ENCODE data around the gene ADPGK.

Gene ADPGK

GRCh38 chr15:72787526-72787925, 4.0 kb upstream of the ADPGK start:
- no peak for DNase-seq

DNA sequence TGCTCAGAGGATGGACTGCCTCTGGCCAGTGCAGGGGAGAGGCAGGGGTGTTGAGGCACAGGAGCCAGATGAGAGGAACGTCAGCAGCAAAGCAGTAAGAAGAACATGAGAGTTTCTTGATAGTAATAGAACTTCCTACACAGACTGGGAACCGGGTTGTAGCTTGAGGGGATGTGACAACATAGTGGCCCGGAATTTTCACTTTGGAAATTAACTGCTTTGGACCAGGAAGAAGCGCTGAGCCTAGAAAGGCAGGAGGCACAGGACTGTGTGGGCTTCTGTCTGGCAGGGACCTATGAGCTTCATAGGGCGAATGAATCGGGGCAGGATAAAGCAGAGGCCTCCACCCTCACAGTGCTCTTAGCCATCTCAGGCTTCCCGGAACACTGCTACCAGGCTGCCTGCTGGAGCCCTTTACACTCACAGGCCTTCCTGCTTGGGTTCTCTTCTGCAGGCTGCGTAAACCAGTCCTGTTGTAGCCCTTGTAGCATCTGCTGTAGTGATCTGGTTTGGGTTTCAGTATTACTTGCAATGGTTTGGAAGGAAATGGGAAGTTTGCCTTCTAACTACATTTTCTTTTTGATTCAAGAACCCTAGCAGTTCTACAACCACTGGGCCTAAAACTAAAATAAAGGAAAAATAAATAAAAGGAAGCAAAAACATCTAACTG, 3.3 kb upstream of the ADPGK start:
- DNase-seq: peak; percentile 71

DNA sequence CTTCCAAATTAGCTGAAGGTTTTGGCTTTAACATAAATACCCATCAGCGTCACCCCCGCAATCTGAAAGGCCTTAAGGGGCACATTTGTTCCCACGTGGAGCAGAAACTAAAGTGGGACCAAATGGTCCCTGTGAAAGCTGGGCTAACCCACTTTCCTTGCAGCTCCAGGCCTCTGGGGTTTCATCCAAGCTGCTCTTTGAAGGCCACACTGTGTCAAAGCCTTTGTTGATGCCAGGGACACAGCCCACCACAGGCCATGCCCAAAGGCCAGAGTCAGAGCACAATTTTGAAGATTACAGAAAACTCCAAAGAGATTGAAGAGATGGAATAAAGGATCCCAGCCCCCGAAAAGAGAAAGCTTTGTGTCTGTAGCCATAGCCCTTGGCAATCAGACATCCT, 2.7 kb upstream of the ADPGK start:
- no peak for DNase-seq

DNA sequence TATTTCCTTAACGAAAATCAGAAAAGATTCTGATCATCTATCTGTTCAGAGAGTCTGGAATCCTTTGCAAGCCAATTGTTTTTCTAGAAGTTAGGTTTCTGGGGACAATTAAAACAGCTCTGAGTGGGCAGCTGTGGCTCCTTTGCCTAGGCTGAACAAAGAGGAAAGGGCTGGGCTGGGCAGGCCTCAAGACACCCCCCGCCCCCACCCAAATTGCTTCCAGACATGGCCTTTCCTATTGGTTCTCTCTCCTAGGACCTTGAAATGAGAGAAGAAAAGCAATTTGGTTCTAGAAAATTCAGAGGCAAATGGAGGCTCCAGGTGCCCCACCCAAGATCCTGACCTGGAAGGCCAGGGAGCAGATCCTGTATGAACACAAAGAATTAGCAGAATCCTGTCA, 2.3 kb upstream of the ADPGK start:
- DNase-seq: no peak

- peak; percentile 83 for DNase-seq
These were observed 1.9 kb upstream of the ADPGK start for GRCh38 chr15:72785432-72785831.

DNA sequence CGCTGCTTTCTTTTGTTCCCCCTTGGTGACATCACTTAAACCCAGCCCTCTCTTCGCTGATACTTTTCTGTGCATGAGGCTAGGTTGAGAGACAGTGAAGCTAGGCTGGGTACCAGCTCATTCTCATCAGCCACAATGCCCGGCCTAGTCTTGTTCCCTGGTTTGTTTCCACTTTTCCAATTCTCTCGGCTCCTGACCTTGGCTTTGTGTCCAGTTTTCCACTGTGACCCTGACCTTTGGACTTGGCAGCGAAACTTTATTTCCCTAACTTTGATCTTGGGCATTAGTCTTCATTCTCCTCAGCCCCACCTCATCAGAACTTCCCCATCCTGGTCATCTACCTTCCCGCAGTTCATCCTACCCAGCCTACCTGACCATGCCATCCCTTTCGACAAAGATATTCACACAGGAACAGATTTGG, 908 bp upstream of the ADPGK start:
- no peak for DNase-seq

DNA sequence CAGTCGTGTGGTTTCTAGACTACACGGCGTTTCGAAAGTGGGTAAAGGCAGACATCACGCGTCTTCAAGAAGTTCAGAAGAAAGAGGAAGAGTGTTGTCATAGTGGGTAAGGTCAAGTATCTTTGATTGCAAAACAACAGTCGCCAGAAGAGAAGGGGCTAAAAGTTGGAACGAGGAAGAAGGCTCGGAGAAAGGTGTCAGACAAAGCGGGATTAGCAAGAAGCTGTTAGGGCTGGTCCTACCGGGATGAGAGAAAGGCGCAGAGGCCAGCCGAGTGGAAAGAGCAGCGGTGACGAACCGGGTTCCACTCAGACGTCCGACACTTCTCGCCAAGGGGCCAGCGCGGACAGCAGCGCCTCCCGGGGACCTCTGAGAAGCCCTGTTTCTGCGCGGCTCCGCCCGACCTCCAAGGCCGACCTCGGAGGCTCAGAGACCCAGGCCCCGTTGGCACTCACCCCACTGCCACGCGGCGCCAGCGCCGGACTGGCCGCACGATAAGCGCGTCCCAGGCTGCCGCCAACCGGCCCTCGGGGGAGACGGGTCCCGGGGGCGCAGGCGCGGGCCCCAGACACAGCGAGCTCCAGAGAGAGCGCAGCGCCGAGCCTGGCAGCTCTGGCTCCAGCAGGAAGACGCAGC, 436 bp downstream of the ADPGK start:
- peak; percentile 62 for DNase-seq

DNA sequence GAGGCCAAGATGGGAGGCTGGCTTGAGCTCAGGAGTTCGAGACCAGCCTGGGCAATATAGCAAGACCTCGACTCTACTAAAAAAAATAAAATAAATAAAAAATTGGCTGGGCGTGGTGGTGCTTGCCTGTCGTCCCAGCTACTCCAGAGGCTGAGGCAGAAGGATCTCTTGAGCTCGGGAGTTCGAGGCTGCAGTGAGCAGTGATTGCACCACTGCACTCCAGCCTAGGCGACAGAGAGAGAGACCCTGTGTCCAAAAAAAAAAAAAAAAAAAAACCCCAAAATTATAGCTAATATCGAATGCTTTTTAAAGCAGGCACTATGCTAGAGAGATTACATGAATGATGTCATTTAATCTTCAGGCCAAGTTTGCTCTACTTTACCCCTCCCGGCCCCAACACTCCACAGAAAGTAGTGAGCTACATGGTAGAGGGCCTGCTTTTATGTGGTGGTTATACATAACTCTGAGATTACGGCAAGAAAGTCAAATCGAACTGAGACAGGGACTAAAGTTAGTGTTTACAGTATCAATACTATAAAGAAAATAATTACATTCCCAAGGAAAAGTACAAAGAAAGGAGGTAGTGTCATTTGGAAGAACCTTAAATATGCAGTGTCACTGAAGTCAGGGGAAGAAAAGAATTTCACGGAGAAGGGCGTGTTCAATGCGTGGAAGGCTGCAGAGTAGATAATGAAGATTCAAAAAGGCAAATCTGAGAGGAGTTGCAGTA, 1.1 kb downstream of the ADPGK start:
- no peak for DNase-seq

GRCh38 chr15:72781631-72782030, 1.9 kb downstream of the ADPGK start:
- no peak for DNase-seq

DNA sequence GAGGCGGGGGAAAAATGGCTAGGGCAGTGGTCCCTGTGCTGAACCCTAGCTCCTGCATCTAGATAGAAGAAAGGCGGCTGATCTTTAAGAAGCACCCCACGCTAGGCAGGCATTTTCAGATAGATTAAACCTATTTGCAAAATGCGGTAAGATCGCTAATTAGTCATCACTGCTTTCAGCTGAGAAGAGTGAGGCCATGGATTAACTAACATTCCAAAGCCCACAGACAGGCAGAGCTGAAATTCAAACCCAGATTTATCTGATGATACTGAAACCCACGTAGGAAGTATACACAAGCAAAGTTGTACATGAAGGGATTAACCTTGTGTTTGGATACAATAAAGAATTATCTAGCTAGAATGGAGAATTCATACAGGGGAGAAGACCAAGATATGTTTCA, 4.8 kb downstream of the ADPGK start:
- DNase-seq: no peak

GRCh38 chr15:72774696-72775383, 8.7 kb downstream of the ADPGK start:
- no peak for DNase-seq

DNA sequence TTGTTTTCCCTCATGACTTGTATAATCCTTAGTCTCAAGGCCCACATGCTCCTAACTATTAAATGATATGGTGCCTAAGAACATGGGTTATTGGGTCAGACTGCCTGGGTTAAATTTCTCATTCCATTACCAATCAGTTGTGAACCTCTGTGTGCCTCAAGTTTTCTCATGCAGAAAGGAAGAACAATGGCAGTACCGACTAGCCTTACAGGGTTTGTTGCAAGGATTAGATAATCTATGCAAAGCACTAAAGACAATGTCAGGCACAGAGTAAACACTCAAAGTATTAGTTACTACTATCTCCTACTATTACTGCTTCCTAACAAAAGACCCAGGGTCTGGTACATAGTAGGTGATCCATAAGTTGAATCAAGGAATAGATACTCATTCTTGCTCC, 12.2 kb downstream of the ADPGK start:
- no peak for DNase-seq

DNA sequence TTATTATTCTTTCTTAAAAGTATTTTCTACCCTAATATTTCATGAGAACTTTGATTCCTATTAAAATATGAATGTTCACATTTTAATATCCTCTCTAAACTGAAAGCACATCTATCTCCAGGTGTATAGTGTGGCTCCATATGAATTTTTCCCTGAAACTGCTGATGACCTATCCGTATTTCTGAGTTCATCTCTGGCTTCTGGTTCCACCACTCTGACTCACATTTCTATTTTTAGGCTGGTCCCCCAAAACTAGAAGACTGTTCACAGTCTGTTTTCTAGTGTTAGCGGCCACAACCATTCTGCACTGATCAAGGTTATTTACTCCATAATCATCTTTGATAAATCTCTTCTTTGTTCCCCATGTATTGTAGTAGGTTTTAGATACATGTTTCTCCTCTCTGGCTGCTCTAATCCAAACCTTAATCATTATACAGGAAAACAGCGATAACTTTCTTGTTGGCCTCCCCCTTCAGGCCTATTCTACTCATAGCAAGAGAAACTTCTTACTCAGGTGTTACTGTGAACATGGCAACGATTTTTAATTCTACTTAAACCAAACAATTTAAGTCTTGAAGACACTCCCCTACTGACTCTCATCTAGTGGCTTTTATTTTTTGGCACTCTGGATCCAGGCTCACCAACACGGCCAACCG, 12.8 kb downstream of the ADPGK start:
- DNase-seq: peak; percentile 63

- no peak for DNase-seq
These were observed 16.8 kb downstream of the ADPGK start for GRCh38 chr15:72766780-72767179.

GRCh38 chr15:72766025-72766424, 17.5 kb downstream of the ADPGK start:
- DNase-seq: no peak

DNA sequence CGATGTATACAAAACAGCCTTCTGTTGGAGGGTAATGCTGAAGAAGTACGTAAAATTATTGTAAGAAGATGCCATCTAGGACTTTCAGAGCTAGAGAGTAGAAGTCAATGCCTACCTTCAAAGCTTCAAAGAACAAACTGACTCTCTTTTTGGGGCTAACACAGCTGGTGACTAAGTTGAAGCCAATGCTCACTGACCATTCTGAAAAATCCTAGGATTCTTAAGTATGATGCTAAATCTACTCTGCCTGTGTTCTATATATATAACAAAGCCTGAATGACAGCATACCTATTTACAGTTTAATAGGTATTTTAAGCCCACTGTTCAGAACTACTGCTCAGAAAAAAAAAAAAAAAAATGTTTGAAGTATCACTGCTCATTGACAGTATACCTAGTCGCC, 18.9 kb downstream of the ADPGK start:
- no peak for DNase-seq

DNA sequence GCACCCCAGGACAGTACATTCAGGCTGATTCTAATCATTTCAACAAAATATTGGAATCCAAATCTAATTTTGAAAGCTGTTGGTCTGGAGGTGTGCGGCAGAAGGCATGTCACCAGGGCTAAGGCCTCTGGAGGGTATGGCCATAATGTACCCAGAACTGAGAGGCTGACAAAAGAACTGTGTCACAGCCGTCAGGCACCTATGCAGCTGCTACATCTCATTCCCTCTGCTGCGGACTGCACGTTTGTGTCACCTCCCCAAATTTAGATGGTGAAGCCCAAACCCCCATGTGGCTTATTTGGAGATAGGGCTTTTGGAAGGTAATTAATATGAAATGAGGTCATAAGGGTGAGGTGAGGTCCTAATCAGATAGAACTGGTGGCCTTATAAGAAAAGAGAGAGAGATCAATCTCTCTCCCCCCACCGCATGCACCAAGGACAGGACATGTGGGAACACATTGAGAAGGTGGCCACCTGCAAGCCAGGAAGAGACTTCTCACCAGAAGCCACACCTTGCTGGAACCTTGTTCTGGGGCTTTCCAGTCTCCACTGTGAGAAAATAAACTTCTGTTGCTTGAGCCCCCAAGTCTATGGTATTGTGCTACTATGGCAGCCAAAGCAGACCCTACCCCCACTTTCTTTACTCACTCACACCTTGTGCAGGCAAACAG, 22.8 kb downstream of the ADPGK start:
- no peak for DNase-seq

DNA sequence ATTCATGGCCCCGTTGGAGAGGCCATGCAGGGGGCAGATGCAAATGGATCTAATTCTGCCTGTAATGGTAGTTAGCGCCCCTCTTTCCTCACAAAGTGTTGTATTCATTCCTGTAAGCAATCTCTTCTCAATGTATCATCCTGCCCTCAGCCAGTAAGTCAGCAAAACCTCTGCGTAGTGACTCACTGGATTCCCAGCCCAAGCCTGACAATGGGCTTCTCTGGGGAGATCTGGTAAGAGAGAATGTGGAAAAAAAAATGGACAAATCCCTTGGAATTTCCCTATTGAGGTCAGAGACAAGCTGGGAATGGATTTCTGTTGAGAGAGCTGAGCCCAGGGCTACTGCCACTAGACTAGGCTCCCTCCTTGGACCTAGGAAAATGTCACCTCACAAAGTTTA, 25.4 kb downstream of the ADPGK start:
- no peak for DNase-seq

DNA sequence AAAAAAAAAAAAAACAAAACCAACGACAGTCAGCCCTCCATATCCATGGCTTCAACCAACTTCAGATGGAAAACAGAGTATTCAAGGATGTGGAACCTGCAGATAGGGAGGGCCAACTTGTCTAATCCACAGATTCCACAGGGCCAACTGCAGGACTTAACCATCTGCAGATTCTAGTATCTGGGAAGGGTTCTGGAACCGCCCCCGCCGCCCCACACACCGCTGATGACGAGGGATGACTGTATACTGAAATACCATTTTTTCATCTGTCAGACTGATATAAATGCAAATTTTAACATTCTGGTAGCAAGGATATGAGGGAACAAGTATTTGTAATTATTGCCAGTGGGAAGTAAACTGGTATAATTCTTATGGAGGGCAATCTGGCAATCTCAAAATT, 29.5 kb downstream of the ADPGK start:
- DNase-seq: no peak

GRCh38 chr15:72751751-72752455, 31.7 kb downstream of the ADPGK start:
- no peak for DNase-seq

- no peak for DNase-seq
These were observed 33.9 kb downstream of the ADPGK start for GRCh38 chr15:72749700-72750099.

DNA sequence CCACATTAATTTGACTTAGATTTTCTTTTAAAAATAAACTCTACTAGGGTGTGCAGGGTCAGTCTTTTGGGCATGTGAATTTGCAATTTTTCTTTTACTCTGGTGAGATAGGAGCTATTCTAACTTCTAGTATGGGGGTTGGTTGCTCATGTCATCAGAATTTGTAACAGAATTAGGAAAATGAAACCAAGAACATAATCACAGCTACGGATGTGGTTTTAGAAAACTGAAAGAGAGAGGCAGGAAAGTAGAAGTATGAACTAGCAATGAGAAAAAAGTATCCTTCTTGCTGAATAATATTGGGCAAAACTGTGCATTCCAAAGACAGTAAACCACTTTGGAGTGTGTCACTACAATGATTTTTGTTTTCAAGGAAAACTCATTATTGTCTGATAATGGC, 43.3 kb downstream of the ADPGK start:
- DNase-seq: peak; percentile 71
